NCI-H187 (cell line): ENCODE results near the gene WAC.

Experiments
- DNase-seq, 2 experiments: peaks; one replicate each; lab custom pipeline; 2025; lab: John Stamatoyannopoulos, UW

Gene WAC

DNA sequence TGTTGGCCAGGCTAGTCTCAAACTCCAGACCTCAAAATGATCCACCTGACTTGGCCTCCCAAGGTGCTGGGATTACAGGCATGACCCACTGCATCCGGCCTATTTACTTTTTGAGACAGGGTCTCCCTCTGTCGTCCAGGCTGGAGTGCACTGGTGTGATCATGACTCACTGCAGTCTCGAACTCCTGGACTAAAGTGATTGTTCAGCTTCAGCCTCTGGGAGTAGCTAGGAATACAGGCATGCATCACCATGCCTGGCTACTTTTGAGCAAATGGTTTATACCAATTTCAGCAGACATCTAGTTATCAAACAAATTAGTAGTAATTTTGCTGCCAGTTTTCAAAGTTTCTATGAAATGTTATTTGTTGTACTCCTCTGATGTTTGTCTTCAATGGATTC lies 2.2 kb upstream of the WAC start:
- DNase-seq = no peak

DNA sequence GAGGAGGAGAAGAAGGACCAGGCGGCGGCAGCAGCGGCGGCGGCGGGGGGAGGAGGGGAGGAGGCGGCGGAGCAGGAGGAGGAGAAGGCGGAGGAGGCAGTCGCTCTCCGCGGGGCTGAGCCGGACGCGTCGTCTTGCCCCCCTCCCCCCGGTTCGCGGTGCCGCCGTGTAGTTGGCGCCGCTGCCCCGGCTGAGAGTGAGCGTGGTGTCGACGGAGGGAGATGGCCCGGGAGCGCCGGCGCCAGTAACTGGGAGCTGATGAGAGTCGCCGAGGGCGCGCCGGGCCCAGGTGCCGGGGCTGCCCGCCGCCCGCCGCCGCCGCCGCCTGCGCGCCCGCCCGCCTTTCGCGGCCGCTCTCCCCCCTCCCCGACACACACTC lies 257 bp downstream of the WAC start:
- no peak for DNase-seq

DNA sequence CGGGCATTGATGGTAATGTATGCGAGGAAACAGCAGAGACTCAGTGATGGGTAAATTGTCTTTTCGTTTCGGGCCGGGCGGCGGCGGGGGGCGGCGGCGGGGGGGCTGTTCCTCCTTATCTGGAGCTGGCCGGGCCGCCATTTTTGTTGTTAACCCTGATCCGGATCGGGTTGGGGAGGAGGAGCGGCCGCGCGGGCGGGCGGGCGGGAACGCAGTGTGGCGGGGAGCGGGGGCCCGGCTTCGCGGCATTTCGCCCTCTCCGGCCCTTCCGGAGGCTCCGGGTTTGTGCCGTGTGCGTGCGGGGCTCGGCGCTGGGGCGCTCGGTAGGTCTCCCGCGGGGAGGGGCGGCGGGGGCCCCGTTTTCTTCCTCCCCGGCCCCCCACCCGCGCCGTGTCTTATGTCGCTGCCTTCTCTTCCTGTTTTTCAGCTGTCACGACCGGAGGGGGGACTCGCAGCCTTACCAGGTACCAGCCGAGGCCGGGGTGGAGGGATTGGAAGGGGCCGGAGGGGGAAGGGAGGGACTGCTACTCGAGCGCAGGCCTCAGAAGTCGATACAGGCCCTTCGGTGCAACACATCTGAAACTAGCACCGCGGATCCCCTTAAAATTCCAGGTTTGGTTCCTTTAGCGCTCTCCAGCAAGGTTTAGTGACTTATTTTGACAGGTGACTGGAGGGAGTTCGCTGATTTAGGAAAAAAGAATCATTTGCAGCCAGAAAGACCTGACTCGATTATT lies 820 bp downstream of the WAC start:
- DNase-seq = no peak

DNA sequence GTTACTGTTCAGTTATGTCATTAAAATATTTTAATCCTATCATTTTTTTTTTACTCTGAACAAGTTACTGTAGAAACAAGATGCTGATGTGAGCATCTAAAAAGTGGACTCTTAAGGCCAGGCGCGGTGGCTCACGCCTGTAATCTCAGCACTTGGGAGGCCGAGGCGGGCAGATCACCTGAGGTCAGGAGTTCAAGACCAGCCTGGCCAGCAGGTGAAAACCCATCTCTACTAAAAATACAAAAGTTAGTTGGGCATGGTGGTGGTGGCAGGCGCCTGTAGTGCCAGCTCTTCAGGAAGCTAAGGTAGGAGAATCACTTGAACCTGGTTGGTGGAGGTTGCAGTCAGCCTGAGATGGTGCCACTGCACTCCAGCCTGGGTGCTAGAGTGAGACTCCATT lies 2.9 kb downstream of the WAC start:
- DNase-seq = no peak

DNA sequence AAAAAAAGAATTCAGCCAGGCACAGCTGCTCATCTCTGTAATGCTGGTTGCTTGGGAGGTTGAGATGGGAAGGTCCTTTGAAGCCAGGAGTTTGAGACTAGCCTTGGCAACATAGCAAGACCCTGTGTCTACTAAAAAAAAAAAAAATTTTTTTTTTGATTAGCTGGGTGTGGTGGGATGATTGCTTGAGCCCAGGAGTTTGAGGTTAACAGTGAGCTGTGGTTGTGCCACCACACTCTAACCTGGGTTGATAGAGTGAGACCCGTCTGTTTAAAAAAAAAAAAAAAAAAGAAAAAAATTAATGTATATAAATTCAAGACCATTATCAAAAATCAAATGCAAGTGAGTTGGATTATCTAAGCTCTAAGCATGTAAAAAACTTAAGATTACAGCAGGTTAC lies 5.7 kb downstream of the WAC start:
- DNase-seq = no peak

DNA sequence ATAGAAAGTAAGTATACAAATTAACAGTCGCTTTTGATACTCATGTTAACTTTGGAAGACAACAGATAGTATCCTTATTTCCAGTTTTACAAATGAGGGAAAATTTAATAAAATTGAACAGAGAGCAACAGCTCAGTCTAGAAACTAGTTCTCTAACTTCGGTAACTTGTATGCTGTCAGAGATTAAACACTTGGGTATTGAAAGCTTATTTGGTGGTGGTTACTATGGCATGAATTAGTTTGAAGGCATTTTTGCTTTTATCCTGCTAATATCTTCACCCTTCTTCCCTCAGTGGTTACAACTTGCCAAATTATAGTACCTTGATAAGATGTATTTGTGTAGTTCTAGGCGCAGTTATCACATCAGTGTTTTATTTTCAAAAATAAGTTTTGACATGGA lies 7.2 kb downstream of the WAC start:
- DNase-seq = no peak

DNA sequence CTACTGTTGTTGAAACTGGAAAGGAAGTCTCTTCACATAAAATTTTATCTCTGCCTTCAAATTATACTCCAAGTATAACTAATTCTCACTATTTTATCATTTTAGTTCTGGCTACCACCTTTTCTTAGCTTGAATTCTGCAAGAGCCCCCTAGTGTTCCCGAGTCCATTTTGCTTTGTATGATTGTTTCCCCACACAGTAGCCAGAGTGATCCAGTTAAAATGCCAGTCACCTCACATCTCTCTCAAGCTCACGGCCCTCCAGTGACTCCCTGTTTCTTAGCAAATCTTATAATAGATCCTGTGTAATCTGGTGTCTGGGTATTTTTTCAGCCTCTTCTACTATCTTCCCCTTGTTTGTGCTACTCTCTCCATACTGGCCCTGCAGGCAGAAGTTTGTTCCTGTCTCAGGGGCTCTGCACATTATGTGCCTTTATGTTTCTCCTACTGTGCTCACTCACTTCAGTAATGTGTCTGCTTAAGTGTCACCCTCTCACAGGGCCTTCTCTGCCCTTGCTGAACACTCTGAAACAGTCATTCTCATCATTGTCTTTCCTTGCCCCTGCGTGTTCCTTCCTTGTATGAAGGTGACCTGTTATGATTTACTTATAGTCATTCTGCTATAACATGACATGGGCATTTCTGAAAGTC lies 8.9 kb downstream of the WAC start:
- no peak for DNase-seq

DNA sequence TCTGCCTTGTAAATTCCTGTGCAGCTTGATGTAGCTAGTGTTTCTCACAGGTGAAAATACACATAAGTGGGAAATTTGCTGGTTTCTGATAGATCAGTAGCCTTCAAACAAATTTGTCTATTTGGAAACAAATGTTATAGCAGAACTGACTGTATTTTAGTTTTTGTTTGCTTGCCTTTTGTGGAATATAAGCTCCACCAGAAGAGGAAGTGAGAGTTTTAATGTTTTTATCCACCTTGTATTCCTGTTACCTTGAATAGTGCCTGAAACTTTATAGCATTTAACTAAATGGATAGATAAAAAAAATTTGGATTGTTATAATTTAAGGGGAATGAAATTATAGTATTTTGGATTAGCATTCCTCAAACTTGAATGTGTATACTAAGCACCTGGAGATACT lies 9.8 kb downstream of the WAC start:
- DNase-seq = no peak

DNA sequence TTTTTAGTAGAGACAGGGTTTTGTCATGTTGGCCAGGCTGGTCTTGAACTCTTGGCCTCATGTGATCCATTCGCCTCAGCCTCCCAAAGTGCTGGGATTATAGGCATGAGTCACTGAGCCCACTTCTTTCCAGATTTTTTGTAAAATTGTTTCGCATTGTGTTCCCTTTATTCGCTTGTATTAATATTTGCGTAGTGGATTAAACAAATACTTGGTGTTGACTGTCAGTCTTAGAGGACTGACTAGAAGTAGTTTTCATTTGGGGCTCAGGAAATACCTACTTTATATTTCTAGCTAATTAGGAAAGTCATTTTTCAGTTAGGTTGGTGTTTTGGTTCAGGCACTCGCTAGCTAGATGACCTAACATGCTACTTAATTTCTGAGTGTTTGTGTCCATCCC lies 11.1 kb downstream of the WAC start:
- no peak for DNase-seq

DNA sequence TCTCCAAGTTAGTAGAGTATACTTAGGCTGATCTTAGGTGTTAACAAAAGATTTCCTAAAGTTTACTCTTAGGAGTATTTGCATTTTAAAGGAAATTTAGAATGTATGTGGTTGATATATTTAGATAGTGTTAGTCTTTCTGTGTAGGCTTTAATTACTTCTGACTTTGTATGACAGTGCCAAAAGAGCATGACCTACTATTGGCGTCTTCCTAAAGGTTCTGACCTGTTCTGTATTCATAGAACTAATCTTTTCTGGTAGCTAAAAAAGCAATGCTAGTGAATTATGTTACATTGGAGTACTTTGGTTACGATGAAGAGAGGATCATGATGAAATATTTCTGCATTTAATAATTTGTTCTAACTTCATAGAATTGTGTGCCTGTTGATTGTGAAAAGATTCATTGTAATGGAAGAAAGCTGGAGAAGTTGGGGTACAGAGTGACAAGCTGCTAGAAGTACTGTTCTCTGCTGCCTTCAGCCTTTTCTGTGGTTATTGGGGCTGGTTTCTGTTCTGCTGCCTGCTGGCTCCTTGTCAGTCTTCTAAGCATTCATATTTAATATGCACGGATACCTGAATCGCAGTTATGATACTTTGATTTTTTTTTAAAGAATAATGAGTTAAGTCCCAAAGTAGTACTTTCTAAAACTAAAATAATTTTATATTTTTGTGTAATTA lies 13.2 kb downstream of the WAC start:
- no peak for DNase-seq

DNA sequence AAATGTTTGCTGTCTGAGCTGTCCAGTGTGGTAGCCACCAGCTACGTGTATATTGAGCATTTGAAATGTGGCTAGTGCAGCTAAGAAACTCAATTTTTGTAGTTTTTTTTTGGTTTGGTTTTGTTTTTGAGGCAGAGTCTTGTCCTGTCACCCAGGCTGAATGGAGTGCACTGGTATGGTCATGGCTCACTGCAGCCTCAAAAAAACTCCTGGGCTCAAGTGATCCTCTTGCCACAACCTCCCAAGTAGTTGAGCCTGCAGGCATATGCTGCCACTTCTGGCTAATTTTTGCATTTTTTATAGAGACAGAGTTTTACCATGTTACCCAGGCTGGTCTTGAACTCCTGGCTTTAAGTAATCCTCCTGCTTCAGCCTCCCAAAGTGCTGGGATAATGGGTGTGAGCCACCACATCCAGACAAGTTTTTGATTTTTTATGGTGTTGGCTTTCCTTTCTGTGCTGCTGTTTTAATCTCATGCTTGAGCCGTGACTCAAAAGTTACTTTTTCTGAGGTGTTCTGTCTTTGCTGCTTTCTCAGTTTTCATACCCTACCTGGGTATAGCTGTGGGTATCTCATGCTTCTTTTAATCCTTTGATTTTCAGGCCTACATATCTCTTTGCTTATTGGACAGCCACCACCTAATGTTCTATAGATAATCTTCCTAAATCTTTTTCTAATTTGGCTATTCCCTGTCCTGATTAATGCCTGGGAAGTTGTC lies 16.0 kb downstream of the WAC start:
- DNase-seq = no peak

DNA sequence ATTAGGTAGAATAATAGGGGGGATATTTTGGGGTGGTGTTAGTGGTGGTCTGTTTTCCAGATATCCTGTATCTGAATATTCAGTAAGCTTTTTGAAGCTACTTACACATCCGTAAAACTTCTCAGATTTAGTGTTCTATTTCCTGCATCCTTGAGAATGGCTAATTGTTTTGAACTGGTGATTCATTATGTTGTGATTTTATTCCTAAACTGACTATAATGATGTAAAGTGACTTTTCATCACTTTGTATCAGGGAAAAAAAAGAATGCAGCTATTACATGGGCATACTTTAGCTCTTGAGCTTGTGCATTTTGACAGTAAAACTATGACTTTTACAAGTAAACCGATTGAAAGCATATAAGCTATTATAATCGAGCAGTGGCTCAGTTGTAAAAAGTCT lies 18.2 kb downstream of the WAC start:
- DNase-seq = no peak

DNA sequence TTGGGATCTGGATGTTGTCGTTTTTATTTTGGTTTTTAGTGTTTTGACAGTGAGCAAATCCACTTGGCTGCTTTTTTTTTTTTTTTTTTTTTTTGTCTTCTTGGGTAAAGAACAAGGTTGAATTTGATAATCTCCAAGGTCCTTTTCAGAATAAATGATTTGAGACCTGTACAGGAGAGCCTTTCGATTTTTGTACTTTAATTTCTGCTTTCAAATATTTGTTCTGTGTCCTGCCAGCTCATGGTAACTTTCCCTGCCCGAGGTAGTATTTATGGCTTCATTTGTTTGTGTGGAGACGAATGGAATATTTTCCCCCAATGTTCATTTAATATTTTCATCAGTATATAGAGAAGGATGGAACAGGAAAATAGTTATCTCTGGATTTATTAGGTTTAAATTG lies 19.9 kb downstream of the WAC start:
- no peak for DNase-seq

DNA sequence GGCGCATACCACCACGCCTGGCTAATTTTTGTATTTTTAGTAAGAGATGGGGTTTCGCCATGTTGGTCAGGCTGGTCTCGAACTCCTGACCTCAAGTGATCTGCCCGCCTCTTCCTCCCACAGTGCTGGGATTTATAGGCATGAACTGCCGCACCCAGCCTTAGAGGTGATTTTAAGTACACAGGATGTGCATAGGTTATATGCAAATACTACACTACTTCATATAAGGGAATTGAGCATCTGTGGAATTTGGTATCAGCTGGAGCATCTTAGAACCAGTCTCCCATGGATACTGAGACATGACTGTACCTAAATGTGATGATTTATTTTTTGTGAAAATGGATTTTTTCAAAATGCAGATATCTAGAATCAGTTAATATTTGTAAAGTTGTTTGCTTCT lies 21.1 kb downstream of the WAC start:
- DNase-seq = no peak

DNA sequence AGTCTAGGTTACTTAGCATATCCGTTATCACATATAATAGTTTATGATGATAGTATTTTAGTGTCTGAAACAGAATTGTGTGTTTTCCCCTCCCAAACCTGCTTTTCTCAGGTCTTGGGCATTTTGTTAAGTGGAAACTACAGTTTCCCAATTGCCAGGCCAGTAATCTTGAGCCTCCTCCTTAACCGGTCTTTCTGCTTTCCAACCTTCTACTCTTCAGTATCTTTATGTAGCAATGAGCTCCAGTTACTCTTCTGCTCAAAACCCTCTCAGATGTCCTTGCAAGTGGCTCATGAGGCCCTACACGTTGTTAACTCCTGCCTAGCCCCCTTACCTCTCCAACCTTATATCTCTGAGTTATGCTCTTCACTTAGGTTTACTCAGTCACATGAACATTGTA lies 22.0 kb downstream of the WAC start:
- DNase-seq = no peak

DNA sequence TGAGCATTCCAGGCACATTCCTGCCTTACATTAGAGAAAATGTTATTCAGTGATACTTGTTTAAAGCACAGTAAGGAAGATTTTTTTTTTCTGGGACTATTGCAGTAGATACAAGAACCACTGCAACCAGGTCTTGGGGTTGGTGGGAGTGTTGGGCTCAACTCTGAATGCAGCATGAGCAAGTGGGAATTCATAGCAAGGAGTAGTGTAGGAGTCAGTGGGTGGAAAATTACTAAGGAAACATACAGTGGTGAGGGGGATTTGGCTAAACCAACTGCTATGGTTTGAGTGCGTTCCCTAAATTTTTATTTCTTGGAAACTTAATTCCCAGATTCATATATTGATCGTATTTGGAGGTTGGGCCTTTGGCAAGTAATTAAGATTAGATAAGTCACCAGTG lies 22.4 kb downstream of the WAC start:
- DNase-seq = no peak

DNA sequence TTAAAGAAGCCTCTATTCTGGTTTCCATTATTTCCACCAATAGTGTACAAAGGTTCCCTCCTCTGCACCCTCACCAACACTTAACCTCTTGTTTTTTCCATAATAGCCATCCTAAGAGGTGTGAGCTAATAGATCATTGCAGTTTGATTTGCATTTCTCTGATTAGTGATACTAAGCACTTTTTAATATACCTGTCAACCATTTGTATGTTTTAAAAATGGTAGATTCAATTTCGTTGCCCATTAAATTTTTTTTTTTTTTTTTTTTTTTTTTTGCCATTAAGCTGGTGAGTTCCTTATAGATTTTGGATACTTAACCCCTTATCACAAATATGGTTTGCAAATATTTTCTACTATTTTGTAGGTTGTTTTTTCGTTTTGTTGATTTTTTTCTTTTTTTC lies 23.2 kb downstream of the WAC start:
- no peak for DNase-seq

DNA sequence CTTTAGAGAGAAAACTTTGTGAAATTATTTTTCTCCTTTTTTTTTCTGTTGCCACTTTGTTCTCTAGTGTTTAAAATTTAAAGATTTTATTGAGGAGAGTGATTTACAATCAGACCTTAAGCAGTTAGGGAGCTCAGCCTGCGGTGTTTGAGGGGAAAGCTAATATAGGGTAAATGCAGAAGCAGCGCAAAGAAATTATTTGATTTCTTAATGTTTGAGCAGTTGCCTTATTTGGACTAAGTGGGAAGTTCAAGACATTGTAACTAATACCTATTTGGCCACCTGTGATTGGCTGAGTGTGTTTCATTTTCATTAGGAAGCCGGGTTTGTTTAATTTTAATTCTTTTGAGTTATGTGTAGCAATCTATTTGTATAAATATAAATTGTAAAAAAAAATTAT lies 25.3 kb downstream of the WAC start:
- no peak for DNase-seq

DNA sequence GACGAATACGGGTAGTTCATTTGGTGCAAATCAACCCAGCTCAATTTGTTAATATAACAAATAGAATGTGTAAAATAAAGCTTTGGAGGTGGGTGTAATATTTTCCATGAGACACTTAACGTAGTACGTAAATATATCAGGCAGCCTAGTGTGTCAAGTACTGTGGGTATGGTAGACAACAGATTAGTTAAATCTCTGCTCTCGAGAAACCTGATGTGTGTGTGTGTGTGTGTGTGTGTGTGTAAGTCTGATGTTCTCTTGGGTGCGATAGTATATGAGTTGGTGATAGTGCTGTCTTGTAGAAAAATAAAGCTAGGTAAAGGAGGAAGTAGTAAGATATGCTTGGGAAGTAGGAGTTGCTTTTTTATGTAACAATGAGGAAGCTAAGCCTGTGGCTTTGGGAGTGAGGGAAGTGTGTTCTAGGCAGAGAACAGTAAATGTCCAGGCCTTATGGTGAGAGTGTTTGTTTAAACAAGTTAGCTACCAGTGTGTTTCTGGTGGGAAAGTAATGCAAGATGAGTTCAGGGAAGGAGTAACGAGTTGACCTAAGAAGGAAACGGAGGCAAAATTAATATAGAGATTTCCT lies 26.1 kb downstream of the WAC start:
- no peak for DNase-seq

DNA sequence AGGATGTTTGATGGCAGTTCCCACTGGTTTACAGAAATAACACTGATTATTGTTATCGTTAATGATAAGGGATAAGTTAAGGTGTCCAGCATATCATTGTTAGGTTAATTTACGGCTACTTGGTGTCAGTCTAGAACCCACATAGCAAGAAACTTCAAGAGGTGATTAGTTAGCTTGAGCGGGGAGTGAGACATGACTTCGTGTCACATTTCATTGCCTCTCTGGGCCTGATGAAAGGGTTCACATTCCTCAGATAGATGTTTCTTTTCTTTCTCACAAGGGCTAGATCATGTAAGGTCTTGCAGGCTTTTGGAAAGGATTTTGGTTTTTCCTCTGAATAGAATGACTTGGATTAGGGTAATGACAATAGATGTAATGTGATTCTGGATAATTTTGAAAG lies 26.7 kb downstream of the WAC start:
- no peak for DNase-seq

DNA sequence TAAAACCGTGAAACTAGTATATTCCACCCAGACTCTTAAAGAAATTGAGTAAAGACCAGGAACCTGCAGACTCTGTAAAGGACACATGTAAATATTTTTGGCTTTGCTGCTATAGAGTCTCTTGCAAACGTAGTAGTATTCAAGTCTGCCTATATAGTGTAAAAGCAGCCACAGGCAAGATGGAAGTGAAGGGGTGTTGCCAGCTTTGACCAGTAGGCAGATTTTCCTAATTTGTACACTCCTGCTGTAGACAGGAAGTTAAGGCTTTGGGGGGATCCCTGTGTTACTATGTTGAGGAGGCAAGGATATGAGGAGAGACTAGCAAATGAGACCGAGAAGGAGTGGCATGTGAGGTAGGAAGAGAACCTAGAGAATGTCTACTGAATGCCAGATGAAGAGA lies 27.7 kb downstream of the WAC start:
- DNase-seq = no peak

DNA sequence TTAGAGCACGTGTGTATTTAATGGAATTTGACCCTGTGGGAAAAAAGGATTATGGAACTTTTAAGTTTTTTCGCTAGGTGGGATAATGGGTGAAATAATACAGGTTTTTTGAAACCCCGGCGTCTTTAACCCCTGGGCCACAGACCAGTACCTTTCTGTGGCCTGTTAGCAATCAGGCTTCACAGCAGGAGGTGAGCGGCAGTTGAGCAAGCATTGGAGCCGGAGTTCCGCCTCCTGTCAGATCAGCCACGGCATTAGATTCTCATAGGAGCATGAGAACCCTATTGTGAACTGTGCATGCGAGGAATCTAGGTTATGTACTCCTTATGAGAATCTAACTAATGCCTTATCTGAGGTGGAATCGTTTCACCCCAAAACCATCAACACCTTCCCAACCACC lies 28.6 kb downstream of the WAC start:
- DNase-seq = no peak

DNA sequence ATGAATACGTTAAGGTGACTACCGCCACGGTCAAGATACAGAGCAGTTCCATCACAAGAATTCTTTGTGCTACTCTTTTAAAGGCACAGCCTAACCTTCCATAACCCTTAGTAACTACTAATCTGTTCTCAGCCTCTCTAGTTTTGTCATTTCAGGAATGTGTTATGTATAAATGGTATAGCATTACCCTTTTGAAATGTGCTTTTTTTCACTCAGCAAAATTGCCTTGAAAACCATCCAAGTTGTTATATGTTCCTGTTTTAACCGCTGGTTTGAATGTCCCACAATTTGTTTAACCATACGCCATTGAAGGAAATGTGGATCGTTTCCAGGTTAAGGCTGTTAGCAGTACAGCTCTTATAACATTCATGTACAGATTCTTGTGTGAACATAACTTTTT lies 32.0 kb downstream of the WAC start:
- DNase-seq = no peak
